Cardiac septum (tissue), 1 donor: ENCODE data around the gene SYK. TPM values are rescaled to one million over a fixed set of nuclear protein-coding genes. Genes with fewer than 3 reads are reported as not detected.
"Not testable (repeated sequence)": the region's sequence is repeated elsewhere in the genome, so short reads cannot be mapped to it uniquely, and the experiment has no call there.

ENCODE experiments used
- DNase-seq: peaks from one replicate; pipeline ENCODE4 v3.0.0-alpha.2; 2020; ENCODE audit warnings: low spot score
- intact Hi-C: fragments of 100-400 bp; cut with DNase I; formaldehyde crosslinking; loops from one replicate; pipeline ENCODE4 v1.14.0; 2022
- total RNA-seq: library from RNA; stranded (reverse); fragmentation: NEBNext Ultra II Directional; extraction: Animal tissue kit (Norgen Biotek cat#: 25700); gene quantifications from one replicate; pipeline ENCODE4 v1.2.1, GENCODE V29; 2021
- donor health status: DM: no; HTN: no; CAD: no.

Gene SYK
- total RNA-seq, 1 donor from 2014 or later, result 4.7 TPM

- no peak for DNase-seq
- intact Hi-C loops, result no loop called here
Observed at GRCh38 chr9:90868555-90868954, 66.9 kb downstream of the SYK start.

DNA sequence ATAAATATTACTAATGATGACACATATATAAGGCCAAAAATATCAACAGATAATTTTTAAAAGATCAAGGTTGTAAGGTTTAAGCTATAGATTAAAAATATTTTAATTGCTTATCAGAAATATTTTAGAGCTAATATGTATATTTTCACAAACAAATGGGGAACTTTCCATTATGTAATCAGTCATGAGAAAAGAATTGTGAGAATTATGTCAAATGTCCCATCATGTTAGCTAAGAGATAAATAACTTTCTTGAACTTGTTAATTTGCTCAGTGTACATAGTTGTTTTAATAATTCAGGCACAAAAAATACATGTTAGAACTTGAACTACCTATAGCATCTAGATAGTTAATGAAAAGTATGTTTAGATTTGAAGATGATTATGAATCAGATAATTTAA, 67.7 kb downstream of the SYK start:
- intact Hi-C loops, result no loop called here
- DNase-seq, result no peak

DNA sequence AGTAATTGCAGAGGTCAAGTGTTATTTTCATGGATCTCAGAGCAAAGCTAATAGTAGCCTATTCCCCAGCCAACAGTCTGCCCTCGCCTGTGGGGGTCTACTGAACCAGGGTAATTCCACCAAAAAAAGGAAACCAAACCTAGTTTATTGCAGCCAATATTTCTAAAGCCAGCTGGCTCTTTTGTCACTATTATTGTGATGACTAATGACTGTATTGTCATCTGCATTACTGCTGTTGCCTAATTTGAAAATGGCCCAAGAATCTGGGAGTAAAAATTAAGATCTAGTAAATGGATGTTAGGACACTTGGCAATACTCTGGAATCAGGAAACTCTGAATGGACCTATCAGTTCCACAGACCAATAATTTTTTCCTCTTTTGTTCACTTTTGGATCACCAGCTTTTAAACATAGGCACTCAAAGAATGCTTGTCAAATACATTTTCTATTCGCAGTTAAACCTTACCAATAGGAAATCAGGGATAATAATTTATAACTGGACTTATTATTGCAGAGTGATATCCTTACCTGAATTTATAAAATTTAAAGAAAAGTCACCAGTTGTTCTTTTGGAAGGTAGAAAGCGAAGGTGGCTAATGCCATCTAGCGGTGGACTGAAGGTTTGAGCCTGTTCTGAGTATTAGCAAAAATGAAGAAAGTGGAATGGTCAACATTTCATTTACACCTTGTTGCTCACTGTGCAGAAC, 69.2 kb downstream of the SYK start:
- DNase-seq, result no peak
- intact Hi-C loops, result loop anchor here (5.0 kb wide), 2 partner anchors 728 to 1273 kb away; no protein-coding TSS in a partner anchor

DNA sequence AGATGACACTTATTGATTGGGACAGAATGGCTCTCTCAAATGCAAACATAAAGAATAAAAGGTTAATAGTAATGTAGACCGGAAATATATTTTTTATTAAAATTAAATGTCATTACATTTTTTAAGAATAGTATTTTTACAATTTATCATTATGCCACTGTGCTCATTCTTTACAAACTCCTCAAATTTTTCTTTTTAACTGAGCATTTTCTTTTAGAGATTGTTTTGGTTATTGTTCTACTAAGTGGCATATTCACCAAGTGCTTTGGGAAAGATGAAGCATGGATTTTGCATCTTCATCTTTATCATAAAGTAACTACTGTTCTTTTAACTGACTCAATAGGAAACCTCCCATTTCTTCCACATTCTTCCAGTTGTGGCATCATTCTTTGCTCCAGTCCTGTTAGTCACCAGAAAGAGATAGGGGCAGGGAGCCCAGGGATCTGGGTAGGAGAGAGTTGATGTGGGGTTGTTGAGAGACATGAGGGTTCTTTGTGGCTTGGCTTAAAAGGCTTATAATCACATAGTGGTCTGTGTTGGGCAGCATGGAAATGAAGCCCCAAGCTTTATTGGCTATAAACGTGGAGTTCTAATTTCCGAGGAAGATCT, 69.8 kb downstream of the SYK start:
- DNase-seq, result no peak
- intact Hi-C loops, result loop anchor here (5.0 kb wide), 2 partner anchors 729 to 1274 kb away; no protein-coding TSS in a partner anchor

- intact Hi-C loops, result loop anchor here (5.0 kb wide), 2 partner anchors 731 to 1276 kb away; no protein-coding TSS in a partner anchor
- DNase-seq, result no peak
Observed at GRCh38 chr9:90872835-90873294, 71.2 kb downstream of the SYK start.

DNA sequence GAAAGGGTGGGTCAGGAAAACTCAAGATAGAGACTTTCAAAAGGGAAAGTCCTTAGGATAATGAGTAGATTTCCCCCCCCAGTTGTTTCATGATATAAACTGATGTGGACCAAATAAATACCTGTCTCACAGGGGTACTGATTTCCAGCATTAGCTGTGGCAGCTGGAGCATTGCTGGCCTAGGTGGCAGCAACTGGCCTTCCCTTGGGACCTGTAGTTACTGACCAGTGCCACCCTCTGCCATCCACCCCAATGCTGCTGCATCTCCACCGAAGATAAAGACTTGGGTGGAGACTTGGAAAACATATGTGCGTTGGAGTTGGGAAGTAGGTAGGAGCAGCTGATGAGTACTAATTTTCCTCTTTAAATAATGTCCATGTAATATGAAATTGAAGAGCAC, 71.8 kb downstream of the SYK start:
- no peak for DNase-seq
- intact Hi-C loops, result loop anchor here (5.0 kb wide), 2 partner anchors 731 to 1276 kb away; no protein-coding TSS in a partner anchor

DNA sequence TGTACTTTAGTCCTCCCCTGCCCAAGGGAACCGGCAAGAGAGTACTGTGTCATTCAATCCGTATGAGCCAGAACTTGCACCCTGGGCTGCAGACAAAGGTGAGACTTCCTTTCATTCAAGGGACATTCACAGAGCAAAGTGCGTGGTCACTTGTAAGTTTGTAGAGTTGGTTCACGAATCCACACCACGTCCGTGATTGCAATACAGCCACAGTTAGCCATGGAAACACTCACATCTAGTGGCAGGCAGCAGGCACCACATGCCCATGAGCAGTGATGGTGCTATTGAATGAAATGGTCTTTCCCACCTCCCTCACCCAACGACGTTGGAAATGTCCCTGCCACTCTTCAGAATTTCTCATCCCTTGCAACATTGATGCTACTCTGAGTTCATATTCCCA, 72.6 kb downstream of the SYK start:
- intact Hi-C loops, result loop anchor here (5.0 kb wide), 2 partner anchors 732 to 1277 kb away; no protein-coding TSS in a partner anchor

DNA sequence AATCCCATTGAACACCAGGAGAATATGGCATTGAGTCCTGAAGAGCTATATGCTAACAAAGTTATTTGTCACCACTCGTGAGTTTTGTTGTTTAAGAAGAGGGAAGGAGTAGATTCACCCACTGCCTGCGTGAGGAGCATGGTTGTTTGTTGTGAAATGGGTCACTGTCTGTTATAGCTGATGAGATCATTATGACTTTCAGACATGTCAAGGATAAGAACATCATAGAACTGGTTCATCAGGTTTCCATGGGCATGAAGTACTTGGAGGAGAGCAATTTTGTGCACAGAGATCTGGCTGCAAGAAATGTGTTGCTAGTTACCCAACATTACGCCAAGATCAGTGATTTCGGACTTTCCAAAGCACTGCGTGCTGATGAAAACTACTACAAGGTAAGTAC, 76.9 kb downstream of the SYK start:
- DNase-seq, result no peak
- intact Hi-C loops, result no loop called here

More for the DNA sequence above, 72.6 kb downstream of the SYK start:
- DNase-seq, result no peak

DNA sequence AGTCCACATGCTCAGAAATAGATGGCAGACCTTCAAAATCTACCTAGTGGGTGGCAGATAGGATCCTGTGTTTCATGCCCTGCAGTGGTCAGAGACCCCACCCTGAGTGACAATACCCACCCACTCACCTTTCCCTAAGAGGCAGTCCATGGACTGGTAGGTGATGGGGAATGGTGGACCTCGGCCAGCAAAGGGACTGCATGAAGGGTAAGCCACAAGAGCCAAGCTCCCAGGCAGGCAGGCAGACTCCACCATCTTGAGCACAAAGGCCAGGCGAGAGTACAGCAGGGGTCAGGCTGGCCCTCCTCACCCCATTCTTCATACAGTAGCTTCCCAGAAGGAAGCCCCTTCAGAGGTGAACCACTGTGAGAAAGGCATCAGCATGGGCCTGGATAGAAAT, 78.4 kb downstream of the SYK start:
- intact Hi-C loops, result no loop called here
- DNase-seq, result no peak

- DNase-seq, result no peak
- intact Hi-C loops, result no loop called here
Observed at GRCh38 chr9:90880669-90881068, 79.0 kb downstream of the SYK start.

GRCh38 chr9:90881648-90882047, 80.0 kb downstream of the SYK start:
- intact Hi-C loops, result no loop called here
- no peak for DNase-seq

DNA sequence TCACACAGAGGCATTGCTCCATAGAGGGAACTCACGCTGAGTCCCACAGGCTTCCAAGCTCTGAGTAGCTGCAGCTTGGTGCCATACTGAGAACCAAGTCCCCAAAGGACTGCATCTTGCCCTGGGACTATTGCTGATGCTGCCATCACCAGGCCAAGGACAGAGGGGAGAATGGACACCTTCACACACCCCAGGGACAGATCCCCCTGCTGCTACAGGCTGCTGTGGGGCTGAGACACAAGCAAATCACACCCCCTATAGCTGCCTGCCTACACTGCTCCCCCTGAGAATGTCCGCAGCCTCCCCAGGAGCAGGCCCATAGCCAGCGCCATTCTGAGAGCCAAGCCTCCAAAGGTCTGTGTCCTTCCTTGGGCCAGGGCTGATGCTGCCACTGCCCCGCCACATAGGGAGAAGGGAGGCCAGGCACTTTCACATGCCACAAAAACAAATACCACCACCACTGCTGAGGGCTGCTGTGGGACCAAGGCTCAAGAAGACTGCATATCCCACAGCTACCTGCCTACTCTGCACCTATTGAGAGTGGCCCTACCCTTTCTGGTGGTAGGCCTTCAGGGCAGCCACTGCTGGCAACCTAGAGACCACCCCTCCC, 81.5 kb downstream of the SYK start:
- no peak for DNase-seq
- intact Hi-C loops, result no loop called here

DNA sequence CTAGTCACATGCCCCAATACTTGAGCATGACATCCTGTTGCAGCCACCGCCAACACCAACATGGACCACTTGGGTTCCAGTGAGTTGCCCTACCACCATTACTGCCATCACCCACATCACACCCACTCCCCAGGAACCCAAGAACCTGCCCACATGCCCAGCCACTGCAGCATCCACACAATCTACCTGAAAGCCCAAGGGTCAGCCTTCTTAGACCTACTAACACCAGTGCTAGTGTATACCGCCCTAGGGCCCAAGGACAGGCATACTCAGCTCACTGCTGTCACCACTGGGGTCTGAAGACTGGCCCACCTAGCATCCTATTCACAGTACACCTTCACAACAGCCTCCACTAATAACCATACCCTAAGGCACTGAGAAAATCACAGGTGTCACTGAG, 82.0 kb downstream of the SYK start:
- no peak for DNase-seq
- intact Hi-C loops, result no loop called here

- no peak for DNase-seq
- intact Hi-C loops, result no loop called here
Observed at GRCh38 chr9:90884178-90884577, 82.6 kb downstream of the SYK start.

DNA sequence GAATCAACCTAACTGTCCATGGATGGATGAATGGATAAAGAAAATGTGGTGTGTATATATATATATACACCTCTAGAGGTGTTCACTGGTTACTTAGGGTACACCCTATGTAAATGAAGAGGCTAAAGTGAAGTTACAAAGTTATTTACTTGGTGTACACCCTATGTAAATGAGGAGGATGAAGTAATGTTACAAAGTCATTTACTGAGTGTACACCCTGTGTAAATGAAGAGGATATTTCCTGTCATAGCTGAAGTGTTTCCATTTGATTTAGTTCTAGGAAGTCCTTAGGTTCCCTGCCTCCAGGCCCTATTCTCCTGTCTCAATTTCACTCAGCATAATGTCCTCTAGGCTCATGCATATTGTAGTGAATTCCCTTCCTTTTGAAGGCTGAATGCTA, 85.2 kb downstream of the SYK start:
- DNase-seq, intact Hi-C loops: not testable (repeated sequence)

- no peak for DNase-seq
- intact Hi-C loops, result no loop called here
Observed at GRCh38 chr9:90888941-90889340, 87.3 kb downstream of the SYK start.

GRCh38 chr9:90890146-90890810, 88.7 kb downstream of the SYK start:
- DNase-seq, result no peak
- intact Hi-C loops, result no loop called here

DNA sequence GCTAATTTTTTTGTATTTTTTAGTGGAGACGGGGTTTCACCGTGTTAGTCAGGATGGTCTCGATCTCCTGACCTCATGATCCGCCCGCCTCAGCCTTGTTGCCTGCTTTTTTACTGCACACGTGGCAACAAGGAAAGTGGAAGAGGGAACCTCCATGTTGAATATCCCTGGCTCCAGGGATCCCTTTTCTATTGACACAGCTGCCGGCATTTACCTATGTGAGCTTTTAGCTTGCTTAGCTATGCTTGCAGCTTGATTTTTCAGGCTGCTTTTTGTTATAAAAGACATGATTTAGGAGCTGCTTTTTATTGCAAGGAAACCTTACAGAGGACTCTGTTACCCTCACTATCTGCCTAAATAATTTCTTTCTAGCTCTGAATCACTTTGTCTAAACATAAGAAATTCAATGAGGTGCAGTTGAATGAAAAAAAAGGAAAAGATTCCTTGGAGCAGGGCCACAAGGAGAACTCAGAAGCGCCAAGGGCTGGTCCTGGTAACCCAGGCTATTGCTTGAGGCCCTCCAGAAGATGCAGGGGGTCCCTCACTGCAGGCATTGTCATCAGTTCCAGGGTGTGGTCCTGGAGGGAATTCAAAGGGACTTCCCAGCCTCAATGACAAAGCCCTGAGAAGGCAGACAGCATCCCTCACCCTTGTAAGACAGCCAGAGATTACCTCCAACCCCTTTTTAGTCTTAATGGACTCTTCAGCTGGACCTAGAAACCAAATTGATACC, 89.9 kb downstream of the SYK start:
- no peak for DNase-seq
- intact Hi-C loops, result no loop called here

DNA sequence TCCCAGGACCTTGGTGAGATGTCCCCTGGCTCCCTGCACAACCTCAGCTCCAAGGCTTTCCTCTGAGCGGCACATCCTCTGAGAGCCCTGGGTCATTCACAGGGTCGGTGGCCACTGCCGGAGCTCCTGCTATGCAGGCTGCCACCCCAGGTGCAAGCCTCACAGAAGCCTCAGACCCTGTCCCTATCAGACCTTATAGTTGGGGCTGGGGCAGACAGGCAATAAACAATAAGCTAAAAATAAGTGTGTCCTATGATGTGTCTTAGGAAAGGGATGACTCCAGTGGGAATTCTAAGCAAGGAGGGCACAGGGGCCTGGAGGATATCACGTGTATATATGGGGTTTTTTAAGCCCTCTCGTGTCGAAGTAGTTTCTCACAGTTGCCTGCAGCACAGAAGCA, 91.3 kb downstream of the SYK start:
- intact Hi-C loops, result no loop called here
- no peak for DNase-seq

- intact Hi-C loops, result no loop called here
Observed at GRCh38 chr9:90893706-90894105, 92.1 kb downstream of the SYK start.

More at GRCh38 chr9:90893706-90894105, 92.1 kb downstream of the SYK start:
- no peak for DNase-seq
